NCI-H2029 treated with DMSO at 0.1 percent for 48 hours (cell line): Measurements from ENCODE around the gene MMP24OS.
"Not testable (repeated sequence)": the region's sequence is repeated elsewhere in the genome, so short reads cannot be mapped to it uniquely, and the experiment has no call there.

Source experiments
- DNase-seq: peaks from one replicate; lab custom pipeline; 2025; lab: John Stamatoyannopoulos, UW

The MMP24OS gene

DNA sequence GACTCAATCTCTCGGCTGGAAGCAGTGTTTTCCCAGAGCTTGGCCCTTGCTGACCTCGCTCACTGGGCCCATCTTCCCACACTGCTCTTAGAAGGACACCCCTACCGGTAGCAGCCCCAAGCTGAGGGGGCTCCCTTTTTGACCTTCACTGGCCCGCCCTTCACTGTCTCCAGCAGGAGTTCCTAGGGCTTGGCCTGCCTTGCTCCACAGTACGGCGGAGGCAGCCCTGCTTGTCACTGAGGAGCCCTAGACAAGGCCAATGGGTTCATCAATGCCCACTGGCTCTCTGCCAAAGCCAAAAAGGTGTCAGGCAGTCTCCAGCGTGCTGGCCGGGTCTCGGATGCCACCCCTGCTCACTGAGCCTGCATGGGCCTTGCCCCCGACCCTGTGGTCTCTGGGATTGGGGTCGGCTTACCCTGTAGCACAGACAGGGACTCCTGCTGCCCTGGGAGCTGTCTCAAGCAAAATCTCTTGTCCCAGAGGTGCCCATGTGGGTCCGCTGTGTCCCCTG, 2.1 kb downstream of the MMP24OS start:
- no peak for DNase-seq

DNA sequence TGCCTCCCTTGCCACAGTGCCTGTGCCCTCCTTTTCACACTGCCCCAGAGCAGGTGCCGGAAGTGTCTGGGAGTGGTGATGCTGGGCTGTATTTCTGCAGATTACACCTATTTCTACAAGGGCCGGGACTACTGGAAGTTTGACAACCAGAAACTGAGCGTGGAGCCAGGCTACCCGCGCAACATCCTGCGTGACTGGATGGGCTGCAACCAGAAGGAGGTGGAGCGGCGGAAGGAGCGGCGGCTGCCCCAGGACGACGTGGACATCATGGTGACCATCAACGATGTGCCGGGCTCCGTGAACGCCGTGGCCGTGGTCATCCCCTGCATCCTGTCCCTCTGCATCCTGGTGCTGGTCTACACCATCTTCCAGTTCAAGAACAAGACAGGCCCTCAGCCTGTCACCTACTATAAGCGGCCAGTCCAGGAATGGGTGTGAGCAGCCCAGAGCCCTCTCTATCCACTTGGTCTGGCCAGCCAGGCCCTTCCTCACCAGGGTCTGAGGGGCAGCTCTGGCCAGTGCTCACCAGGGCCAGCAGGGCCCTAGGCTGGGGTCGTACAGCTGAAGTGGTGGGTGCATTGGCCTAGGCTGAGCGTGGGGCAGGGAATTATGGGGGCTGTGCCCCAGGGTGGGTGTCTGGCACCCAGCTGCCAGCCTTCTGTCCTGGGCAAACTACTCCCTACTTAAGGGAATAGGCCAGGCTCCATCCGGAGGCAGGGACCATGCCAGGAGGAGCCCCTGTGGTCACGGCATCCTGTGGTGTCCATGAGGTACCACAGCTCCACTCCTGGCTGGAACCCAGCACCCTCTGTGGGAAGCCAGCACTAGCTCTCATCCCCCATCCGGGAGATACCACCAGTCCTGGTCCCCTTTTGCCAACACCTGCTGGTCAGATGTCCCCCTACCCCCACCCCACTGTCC, 3.5 kb downstream of the MMP24OS start:
- no peak for DNase-seq

DNA sequence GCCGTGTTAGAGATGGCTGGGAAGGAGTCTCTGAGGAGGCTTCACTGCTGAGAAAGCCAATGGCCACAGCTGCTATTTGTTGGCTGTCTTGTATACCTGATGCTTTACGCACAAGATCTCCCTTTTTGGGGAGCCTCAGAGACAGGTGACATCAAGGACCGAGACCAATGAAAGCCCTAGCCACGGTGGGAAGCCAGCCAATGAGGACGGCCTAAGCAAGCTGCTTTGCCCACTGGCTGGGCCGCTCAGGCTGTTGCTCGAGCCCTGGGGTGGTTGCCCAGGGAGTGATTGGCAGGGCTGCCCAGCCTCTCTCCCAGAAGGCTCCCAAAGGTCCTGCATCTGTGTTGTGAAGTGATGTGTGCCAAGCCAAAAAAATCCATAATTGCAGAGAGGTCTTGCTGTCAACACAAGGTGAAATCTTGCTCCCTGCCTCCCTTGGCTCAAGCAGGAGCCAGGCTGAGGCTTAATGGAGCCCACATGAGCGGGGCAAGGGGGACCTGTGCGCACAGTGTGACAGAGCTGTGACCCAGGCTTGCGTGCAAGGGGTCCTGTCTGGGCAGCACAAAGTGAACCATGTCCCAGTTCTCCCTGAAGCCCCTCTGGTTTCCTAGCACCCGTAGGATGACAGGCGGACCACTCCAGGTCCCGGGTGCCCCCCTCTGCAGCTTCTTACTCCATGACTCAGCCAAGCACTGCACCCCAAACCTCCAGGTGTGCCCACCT, 4.3 kb downstream of the MMP24OS start:
- DNase-seq = no peak

DNA sequence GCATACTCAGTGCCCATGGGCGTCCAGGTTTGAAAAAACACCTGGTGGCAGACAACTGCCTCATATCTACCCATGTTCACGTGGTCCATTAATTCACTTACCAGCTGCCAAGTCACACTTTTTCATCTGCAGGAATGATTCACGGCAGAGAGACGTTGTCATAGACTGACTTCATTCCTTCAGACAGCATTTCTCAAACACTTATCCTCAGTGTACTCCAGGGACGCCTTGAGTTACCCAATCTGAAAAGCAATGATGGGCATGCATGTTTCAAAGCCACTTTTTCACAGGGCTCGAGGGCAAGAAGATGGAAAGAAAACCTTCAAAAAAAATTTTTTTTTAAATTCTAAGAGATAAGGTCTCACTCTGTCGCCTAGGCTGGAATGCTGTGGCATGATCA, 6.0 kb downstream of the MMP24OS start:
- no peak for DNase-seq

DNA sequence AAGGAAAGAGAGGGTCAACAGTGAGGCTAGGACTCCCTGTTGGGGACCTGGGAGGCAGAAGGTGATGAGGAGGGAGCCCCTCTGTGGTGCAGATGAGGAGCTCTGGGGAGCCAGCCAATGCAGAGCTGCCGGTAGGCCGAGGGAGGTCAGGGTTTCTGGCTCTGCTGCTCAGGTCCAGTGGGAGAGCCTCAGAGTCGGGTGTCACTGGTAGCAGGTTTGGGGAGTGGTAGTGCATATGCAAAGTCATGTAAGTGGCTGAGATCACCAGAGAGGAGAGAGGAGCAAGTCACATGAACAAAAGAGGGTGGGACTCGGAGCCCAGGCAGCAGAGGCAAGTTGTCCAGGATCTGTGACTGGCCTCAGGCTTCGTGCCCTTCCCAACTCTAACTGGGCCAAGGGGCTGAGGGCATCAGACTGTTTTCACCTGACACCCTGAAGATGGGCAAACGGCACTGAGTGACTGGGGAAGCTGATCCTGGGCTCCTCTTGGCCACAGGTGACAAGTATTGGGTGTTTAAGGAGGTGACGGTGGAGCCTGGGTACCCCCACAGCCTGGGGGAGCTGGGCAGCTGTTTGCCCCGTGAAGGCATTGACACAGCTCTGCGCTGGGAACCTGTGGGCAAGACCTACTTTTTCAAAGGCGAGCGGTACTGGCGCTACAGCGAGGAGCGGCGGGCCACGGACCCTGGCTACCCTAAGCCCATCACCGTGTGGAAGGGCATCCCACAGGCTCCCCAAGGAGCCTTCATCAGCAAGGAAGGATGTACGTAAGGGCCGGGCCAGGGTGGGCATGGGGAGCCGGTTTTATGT, 6.6 kb downstream of the MMP24OS start:
- DNase-seq = no peak

DNA sequence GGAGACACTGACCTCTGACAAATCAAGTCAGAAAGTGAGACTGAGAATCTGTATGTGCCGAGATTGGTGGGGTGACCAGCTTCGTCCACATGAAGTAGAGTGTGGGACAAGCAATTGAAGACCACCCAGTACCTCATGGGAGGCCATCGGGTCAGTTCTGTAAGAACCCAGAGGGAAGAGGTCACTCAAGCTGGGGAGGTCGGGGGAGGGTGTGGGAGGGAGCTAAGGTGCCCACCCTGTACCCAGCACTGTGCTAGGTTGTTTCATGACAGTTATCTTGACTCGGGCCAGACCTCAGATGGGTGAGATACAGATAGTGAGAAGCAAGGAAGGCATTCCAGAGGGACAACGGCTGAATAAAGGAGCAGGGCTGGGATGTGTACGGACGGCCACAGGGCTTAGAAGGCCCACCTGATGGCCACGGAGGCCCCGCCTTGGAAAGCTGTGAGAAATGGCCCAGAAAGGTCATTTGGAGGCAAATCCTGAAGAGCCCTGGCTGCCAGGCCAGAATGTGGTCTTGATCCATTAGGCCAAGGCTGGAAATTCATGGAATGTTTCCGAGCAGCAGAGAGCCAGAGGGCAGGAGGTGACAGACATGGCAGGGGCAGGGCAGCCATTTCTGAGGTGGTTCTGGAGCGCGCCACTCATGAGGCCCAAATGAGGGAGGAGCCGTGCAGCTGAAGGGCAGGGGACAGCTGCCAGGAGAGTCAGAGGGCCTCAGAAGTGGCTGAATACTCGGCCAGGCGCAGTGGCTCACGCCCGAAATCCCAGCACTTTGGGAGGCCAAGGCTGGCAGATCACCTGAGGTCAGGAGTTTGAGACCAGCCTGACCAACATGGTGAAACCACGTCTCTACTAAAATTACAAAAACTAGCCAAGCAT, 7.7 kb downstream of the MMP24OS start:
- no peak for DNase-seq

DNA sequence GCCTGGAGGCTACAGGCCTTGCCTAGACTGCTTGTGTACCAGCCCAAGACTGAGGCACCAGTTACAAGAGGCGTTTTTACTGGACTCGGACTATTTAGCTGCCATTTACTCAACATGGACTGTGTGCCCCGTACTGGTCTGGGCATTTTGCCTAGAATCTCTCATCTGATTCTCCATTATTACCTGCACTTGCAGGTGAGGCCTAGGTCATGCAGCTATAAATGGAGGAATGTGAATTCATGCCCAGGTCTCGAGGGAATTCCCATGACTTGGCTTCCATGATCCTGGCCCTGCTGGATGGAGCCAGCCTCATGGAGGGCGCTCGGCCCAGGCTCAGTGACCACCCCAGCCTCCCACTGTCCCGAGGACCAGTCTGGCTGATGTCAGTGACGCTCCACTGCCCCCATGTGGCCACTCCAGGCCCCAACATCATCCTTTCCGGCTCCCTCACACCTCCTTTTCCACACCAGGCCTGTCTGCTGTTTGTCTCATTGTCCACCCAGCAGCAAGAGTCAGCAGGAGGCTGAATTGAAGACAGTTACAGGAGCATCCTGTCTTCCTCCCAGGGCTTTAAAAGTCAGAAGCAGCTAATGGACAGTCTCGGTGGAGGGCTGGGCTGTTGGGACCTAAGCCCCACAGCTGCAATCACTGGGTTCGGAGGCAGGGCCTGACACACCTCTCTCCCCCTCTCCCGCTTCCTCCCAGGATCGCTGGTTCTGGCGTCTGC, 8.7 kb downstream of the MMP24OS start:
- peak; percentile 60 for DNase-seq

DNA sequence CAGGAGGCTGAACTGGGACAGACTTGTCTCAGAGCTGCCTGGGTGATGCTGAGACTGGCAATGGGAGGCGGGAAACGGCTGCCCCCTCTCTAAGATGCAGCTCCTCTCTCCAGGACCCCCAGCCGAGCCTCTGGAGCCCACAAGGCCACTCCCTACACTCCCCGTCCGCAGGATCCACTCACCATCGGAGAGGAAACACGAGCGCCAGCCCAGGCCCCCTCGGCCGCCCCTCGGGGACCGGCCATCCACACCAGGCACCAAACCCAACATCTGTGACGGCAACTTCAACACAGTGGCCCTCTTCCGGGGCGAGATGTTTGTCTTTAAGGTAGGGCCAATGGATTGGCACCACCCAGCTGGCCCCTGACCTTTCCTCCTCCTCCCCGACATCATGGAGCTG, 10.8 kb downstream of the MMP24OS start:
- no peak for DNase-seq

DNA sequence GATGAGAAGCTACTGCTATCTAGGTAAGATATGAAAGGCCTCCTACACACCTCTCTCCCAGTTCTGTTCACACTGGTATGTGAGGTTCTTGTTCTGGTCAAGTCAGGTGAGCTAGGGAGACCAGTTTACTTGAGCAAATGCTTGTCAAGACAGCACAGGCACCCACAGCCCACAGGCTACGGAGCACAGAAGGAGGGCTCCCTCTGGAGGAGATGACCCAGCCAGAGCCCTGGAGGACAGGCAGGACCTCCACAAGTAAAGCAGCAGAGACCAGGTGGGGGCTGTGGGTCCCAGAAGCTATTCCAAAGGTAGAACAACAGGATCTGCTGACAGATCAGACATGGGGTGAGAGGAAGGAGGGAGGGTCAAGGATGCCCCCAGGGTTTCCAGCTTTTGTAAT, 13.2 kb downstream of the MMP24OS start:
- no peak for DNase-seq

DNA sequence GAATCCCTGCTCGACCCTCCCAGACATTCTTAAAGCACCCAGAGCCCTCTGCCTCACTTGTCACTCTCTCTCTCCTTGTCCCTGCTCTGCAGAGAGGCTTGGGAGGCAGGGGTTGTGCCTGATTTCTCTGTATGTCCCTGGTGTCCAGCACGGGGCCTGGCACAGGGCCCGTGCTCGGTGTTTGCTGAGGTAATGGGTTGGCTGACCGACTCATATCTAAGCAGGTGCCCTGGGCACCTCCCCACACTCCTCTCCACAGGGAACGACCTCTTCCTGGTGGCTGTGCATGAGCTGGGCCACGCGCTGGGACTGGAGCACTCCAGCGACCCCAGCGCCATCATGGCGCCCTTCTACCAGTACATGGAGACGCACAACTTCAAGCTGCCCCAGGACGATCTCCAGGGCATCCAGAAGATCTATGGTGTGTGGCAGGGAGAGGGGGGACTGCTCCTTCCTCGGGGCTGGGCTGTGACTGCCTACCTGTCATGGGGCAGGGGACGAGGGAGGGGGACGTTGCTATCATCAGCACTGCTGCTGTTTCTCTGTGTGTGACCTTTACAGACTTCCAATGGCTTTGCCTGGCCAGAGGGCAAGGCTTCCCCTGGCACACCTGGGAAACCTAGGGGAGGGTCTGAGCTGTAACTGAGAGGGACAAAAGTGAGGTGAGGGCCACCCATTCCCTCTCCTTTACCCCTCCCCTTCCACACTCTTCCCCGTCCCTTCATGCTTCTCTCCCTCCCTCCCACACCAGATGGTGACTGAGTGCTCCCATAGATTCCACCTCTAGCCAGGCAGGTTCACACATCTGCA, 14.2 kb downstream of the MMP24OS start:
- peak; percentile 20 for DNase-seq

DNA sequence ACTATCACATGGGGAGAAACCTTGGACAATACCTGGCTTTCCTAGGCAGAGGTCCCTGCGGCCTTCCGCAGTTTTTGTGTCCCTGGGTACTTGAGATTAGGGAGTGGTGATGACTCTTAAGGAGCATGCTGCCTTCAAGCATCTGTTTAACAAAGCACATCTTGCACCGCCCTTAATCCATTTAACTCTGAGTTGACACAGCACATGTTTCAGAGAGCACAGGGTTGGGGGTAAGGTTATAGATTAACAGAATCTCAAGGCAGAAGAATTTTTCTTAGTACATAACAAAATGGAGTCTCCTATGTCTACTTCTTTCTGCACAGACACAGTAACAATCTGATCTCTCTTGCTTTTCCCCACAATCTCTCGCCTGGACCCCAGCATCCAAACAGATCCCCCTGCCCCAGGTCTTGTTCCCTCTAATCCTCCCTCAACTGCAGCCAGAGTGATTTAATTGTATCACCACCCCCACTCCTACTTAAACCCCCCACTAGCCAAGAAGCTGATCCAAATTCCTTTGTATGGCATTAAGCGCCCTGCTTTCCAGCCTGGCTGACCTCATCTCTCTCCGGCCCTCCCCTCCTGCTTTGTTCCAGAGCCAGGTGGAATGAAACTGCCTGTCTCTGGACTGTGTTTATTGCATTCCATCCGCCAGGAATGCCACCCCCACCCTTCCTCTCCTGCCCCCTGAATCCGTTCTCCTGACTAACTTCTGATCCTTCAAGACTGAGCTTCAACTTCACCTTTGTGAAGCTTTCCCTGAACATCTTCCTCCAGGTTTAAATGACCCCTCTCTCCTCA, 15.0 kb downstream of the MMP24OS start:
- not testable (repeated sequence) for DNase-seq

DNA sequence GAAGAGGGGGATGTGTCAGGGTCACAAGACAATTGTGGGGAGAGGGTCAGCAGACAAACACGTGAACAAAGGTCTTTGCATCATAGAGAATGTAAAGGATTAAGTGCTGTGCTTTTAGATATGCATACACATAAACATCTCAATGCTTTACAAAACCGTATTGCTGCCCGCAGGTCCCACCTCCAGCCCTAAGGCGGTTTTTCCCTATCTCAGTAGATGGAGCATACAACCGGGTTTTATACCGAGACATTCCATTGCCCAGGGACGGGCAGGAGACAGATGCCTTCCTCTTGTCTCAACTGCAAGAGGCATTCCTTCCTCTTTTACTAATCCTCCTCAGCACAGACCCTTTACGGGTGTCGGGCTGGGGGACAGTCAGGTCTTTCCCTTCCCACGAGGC, 15.6 kb downstream of the MMP24OS start:
- not testable (repeated sequence) for DNase-seq

DNA sequence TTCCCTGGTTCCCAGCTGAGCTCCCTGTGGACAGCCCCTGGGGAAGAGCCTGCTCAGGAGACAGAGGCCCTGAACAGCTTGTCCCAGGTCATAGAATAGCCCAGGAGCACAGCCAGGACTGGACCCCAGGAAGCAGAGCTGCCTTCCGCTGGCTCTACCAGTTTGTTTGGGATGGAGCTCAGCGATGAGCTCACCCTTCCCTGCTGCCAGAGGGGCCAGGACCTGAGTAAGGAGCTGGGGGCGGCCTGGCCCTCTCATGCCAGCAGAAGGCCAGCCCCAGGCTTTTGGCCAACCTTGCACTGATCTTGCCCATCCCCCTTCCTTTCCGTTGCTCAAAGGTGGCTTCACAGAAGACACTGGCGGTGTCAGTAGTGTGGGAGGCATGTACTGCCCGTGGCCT, 17.5 kb downstream of the MMP24OS start:
- no peak for DNase-seq

DNA sequence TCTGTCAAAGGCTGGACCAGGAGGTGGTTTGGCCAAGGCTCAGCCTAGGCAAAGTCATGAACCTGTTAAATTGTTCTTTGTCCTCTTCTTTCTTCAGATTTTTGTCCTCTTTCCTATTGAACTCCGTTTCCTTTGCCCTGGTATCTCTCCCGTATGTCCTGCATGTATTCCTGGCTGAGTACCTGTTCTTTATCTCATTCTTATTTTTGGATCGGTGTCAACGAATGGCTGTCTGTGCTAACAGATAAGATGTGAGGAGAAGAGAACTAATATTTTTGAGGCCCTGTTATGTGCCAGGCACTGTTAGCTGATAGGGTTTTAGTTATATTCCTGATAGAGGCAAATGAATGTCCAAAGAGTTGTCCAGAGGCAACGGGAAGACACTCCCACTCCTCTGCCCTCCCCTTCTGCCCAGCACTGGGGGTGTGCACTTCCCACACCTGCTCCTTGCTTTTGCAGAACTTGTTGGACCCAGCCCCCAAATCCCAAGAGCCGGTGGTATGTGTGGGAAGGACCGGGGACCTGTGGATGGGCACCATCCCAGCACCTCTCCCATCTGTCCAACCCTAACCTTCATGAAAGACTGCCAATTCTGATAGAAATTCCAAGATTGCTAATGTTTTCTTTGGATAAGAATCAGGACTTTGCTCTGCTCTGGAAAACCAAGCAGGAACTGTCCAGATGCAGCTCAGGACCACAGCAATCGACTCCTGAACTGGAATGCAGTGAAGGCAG, 20.6 kb downstream of the MMP24OS start:
- DNase-seq = no peak

DNA sequence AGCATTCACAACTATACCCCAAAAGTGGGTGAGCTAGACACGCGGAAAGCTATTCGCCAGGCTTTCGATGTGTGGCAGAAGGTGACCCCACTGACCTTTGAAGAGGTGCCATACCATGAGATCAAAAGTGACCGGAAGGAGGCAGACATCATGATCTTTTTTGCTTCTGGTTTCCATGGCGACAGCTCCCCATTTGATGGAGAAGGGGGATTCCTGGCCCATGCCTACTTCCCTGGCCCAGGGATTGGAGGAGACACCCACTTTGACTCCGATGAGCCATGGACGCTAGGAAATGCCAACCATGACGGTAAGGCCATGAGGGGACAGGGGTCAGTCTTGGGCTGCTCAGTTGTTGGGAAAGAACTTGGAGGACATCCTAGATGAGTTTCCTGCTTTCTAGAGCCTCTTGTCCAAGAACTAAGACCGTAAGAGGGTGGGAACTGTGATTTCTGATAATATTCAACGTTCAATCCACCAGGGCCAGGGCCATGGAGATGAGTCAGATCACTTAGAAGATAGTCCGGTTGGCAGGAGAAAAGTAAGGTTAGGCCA, 23.4 kb downstream of the MMP24OS start:
- DNase-seq = no peak

DNA sequence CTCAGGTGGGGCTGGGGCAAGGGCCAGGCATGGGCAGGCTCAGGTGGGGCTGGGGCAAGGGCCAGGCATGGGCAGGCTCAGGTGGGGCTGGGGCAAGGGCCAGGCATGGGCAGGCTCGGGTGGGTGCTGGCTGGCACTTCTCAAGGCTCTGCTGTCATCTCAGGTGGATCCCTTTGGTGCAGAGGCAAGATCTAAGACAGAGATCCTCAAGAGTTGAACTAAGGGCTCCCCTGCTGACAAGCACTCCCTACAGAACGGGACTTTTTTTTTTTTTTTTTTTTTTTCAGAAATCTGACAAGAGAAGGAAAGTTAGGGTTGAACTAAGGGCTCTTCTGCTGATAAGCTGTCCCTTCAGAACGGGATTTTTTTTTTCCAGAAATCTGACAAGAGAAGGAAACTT, 24.9 kb downstream of the MMP24OS start:
- no peak for DNase-seq

DNA sequence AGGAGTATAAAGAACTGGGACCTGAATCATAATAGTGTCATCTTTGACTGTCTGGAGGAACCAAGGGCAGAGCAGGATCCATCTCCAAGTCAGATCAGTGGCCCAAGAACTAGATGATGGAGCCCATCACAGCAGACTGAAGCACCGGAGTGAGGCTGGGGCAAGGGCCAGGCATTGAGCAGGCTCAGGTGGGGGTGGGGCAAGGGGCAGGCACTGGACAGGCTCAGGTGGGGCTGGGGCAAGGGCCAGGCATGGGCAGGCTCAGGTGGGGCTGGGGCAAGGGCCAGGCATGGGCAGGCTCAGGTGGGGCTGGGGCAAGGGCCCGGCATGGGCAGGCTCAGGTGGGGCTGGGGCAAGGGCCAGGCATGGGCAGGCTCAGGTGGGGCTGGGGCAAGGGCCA, 25.3 kb downstream of the MMP24OS start:
- not testable (repeated sequence) for DNase-seq

DNA sequence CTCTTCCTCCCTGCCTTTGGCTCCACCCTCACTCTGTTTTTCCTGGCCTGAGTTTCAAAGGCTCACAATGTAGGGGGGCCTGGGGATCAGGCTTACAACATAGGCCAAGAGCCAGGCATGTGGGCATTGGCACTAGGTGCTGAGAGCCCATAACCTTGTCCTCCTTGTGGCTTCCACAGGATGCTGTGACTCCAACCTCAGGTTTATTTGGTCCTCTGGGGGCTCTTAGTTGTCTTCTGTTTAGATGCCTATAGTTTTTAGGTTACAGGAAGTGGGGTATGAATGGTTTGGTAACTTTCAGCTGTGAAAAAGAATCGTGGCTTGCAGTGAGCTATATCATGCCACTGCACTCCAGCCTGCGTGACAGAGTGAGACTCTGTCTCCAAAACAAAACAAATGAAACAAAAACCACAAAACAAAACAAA, 25.9 kb downstream of the MMP24OS start:
- no peak for DNase-seq
